Measurements from ENCODE around the gene ZBTB22.
A peak's percentile ranks its signal among the peaks of the same experiment; 100 is the strongest.

Gene ZBTB22

GRCh38 chr6:33299237-33299944 is 18.2 kb downstream of the ZBTB22 start:
- Histone ChIP-seq H3K36me3 (ENCODE audit: control insufficient read depth, insufficient read depth, low read length) (peaks cover 4% of the 10 kb centered on the region), H3K9me3 (ENCODE audit: control insufficient read depth, insufficient read depth, low read length) (no peaks in the 10 kb centered on the region), H3K27ac (ENCODE audit: low read length) (no peak overlapping the region), H3K27me3 (ENCODE audit: control insufficient read depth, insufficient read depth, low read length) (no peaks in the 10 kb centered on the region), H3K4me1 (ENCODE audit: control insufficient read depth, insufficient read depth, low read length) (peaks cover 3% of the 10 kb centered on the region; the same call in 1 of the 2 replicates), H3K4me3 (ENCODE audit: low read length) (peak overlapping the region; percentile 85)
- WGBS (ENCODE audit: insufficient coverage, insufficient read length) = no CpG with 5 or more reads among the region's 54 CpGs
- no peak for DNase-seq (ENCODE audit: low read depth, low spot score)

GRCh38 chr6:33298773-33299236 is 18.7 kb downstream of the ZBTB22 start, which contains the start of gene RGL2:
Gene RGL2 (minus strand): TSS chr6:33298942. CDS start chr6:33298610, 332 bp downstream.
- Histone ChIP-seq H3K27me3 (ENCODE audit: control insufficient read depth, insufficient read depth, low read length) (no peaks in the 10 kb centered on the region), H3K9me3 (ENCODE audit: control insufficient read depth, insufficient read depth, low read length) (no peaks in the 10 kb centered on the region), H3K4me1 (ENCODE audit: control insufficient read depth, insufficient read depth, low read length) (peaks cover 3% of the 10 kb centered on the region; the same call in 1 of the 2 replicates), H3K27ac (ENCODE audit: low read length) (no peak within 1 kb of the TSS), H3K4me3 (ENCODE audit: low read length) (peak within 1 kb of the TSS; percentile 85), H3K36me3 (ENCODE audit: control insufficient read depth, insufficient read depth, low read length) (peaks cover 4% of the 10 kb centered on the region)
- DNase-seq (ENCODE audit: low read depth, low spot score) = no peak
- WGBS (ENCODE audit: insufficient coverage, insufficient read length) = no CpG with 5 or more reads among the region's 34 CpGs

GRCh38 chr6:33297956-33298772 is 19.4 kb downstream of the ZBTB22 start:
- no peak overlapping the region for H3K27ac ChIP-seq (ENCODE audit: low read length)
- no CpG with 5 or more reads among the region's 42 CpGs for WGBS (ENCODE audit: insufficient coverage, insufficient read length)
- DNase-seq (ENCODE audit: low read depth, low spot score) = no peak
- no peaks in the 10 kb centered on the region for H3K27me3 ChIP-seq (ENCODE audit: control insufficient read depth, insufficient read depth, low read length)
- H3K9me3 ChIP-seq (ENCODE audit: control insufficient read depth, insufficient read depth, low read length) = no peaks in the 10 kb centered on the region
- H3K4me3 ChIP-seq (ENCODE audit: low read length) = peak overlapping the region; percentile 85; the same call in 1 of the 2 replicates
- peaks cover 6% of the 10 kb centered on the region for H3K36me3 ChIP-seq (ENCODE audit: control insufficient read depth, insufficient read depth, low read length)
- peaks cover 3% of the 10 kb centered on the region; the same call in 1 of the 2 replicates for H3K4me1 ChIP-seq (ENCODE audit: control insufficient read depth, insufficient read depth, low read length)

- no peak for DNase-seq (ENCODE audit: low read depth, low spot score)
- peaks cover 7% of the 10 kb centered on the region for H3K36me3 ChIP-seq (ENCODE audit: control insufficient read depth, insufficient read depth, low read length)
- no peak overlapping the region for H3K27ac ChIP-seq (ENCODE audit: low read length)
- no CpG with 5 or more reads among the region's 16 CpGs for WGBS (ENCODE audit: insufficient coverage, insufficient read length)
- H3K4me1 ChIP-seq (ENCODE audit: control insufficient read depth, insufficient read depth, low read length) = peaks cover 3% of the 10 kb centered on the region; the same call in 1 of the 2 replicates
- H3K4me3 ChIP-seq (ENCODE audit: low read length) = peak overlapping the region; percentile 33; the same call in 1 of the 2 replicates
- H3K27me3 ChIP-seq (ENCODE audit: control insufficient read depth, insufficient read depth, low read length) = no peaks in the 10 kb centered on the region
- no peaks in the 10 kb centered on the region for H3K9me3 ChIP-seq (ENCODE audit: control insufficient read depth, insufficient read depth, low read length)
Observed at GRCh38 chr6:33297406-33297955, 20.1 kb downstream of the ZBTB22 start.

- WGBS (ENCODE audit: insufficient coverage, insufficient read length) = no CpG with 5 or more reads among the region's 12 CpGs
- no peak for DNase-seq (ENCODE audit: low read depth, low spot score)
- Histone ChIP-seq H3K9me3 (ENCODE audit: control insufficient read depth, insufficient read depth, low read length) (no peaks in the 10 kb centered on the region), H3K27ac (ENCODE audit: low read length) (no peak overlapping the region), H3K4me1 (ENCODE audit: control insufficient read depth, insufficient read depth, low read length) (peaks cover 3% of the 10 kb centered on the region; the same call in 1 of the 2 replicates), H3K36me3 (ENCODE audit: control insufficient read depth, insufficient read depth, low read length) (peaks cover 13% of the 10 kb centered on the region), H3K27me3 (ENCODE audit: control insufficient read depth, insufficient read depth, low read length) (no peaks in the 10 kb centered on the region), H3K4me3 (ENCODE audit: low read length) (peak overlapping the region; percentile 33; the same call in 1 of the 2 replicates)
Observed at GRCh38 chr6:33296797-33297405, 20.6 kb downstream of the ZBTB22 start.

- Histone ChIP-seq H3K4me3 (ENCODE audit: low read length) (no peak overlapping the region), H3K36me3 (ENCODE audit: control insufficient read depth, insufficient read depth, low read length) (peaks cover 18% of the 10 kb centered on the region), H3K27ac (ENCODE audit: low read length) (no peak overlapping the region), H3K4me1 (ENCODE audit: control insufficient read depth, insufficient read depth, low read length) (peaks cover 3% of the 10 kb centered on the region; the same call in 1 of the 2 replicates), H3K27me3 (ENCODE audit: control insufficient read depth, insufficient read depth, low read length) (no peaks in the 10 kb centered on the region), H3K9me3 (ENCODE audit: control insufficient read depth, insufficient read depth, low read length) (no peaks in the 10 kb centered on the region)
- WGBS (ENCODE audit: insufficient coverage, insufficient read length) = no CpG with 5 or more reads among the region's 15 CpGs
- DNase-seq (ENCODE audit: low read depth, low spot score) = no peak
Observed at GRCh38 chr6:33295621-33296369, 21.7 kb downstream of the ZBTB22 start.

GRCh38 chr6:33294086-33294823 is 23.3 kb downstream of the ZBTB22 start:
- Histone ChIP-seq H3K27ac (ENCODE audit: low read length) (no peak overlapping the region), H3K4me3 (ENCODE audit: low read length) (no peak overlapping the region), H3K4me1 (ENCODE audit: control insufficient read depth, insufficient read depth, low read length) (peaks cover 3% of the 10 kb centered on the region), H3K27me3 (ENCODE audit: control insufficient read depth, insufficient read depth, low read length) (no peaks in the 10 kb centered on the region), H3K9me3 (ENCODE audit: control insufficient read depth, insufficient read depth, low read length) (no peaks in the 10 kb centered on the region; the same call in 1 of the 2 replicates), H3K36me3 (ENCODE audit: control insufficient read depth, insufficient read depth, low read length) (peaks cover 18% of the 10 kb centered on the region)
- DNase-seq (ENCODE audit: low read depth, low spot score) = no peak
- no CpG with 5 or more reads among the region's 10 CpGs for WGBS (ENCODE audit: insufficient coverage, insufficient read length)

- Histone ChIP-seq H3K9me3 (ENCODE audit: control insufficient read depth, insufficient read depth, low read length) (no peaks in the 10 kb centered on the region; the same call in 1 of the 2 replicates), H3K4me1 (ENCODE audit: control insufficient read depth, insufficient read depth, low read length) (peaks cover 3% of the 10 kb centered on the region), H3K27me3 (ENCODE audit: control insufficient read depth, insufficient read depth, low read length) (no peaks in the 10 kb centered on the region), H3K36me3 (ENCODE audit: control insufficient read depth, insufficient read depth, low read length) (peaks cover 18% of the 10 kb centered on the region), H3K27ac (ENCODE audit: low read length) (no peak overlapping the region), H3K4me3 (ENCODE audit: low read length) (no peak overlapping the region)
- no peak for DNase-seq (ENCODE audit: low read depth, low spot score)
- WGBS (ENCODE audit: insufficient coverage, insufficient read length) = no CpG with 5 or more reads among the region's 16 CpGs
Observed at GRCh38 chr6:33292996-33293682, 24.4 kb downstream of the ZBTB22 start.

GRCh38 chr6:33290459-33290858 is 27.1 kb downstream of the ZBTB22 start:
- no CpG with 5 or more reads among the region's 7 CpGs for WGBS (ENCODE audit: insufficient coverage, insufficient read length)
- no peak overlapping the region for H3K27ac ChIP-seq (ENCODE audit: low read length)
- no peak for DNase-seq (ENCODE audit: low read depth, low spot score)
- peaks cover 28% of the 10 kb centered on the region for H3K36me3 ChIP-seq (ENCODE audit: control insufficient read depth, insufficient read depth, low read length)
- H3K4me3 ChIP-seq (ENCODE audit: low read length) = no peak overlapping the region; the same call in 1 of the 2 replicates
- H3K9me3 ChIP-seq (ENCODE audit: control insufficient read depth, insufficient read depth, low read length) = no peaks in the 10 kb centered on the region; the same call in 1 of the 2 replicates
- H3K4me1 ChIP-seq (ENCODE audit: control insufficient read depth, insufficient read depth, low read length) = no peaks in the 10 kb centered on the region; the same call in 1 of the 2 replicates
- H3K27me3 ChIP-seq (ENCODE audit: control insufficient read depth, insufficient read depth, low read length) = no peaks in the 10 kb centered on the region
